CD4-positive, alpha-beta T cell (primary cell): ENCODE data around the gene FAM184B. TPM values are rescaled to one million over a fixed set of nuclear protein-coding genes. Genes with fewer than 3 reads are reported as not detected.

ENCODE experiments used
- ATAC-seq: fragments of 200-7000 bp; cut with Tn5 transposase; one replicate; pipeline ENCODE4 v1.10.0; 2022; ENCODE audit warnings: mild to moderate bottlenecking; ENCODE audit not compliant: poor library complexity
- CTCF ChIA-PET: fragments of 350-600 bp; sonication (Branson Sonifier 250); formaldehyde crosslinking; loops from one replicate; lab custom pipeline; 2021; ENCODE audit warnings: antibody characterized with exemption, inconsistent platforms; lab: Charles Lee
- POLR2A ChIA-PET: fragments of 350-600 bp; sonication (Branson Sonifier 250); formaldehyde crosslinking; loops from one replicate; lab custom pipeline; 2021; ENCODE audit warnings: antibody characterized with exemption, inconsistent platforms; lab: Charles Lee
- DNase-seq, 14 experiments: peaks; one replicate each; pipeline ENCODE4 v3.0.0-alpha.2; 2013 to 2020; ENCODE audit warnings: mixed read lengths in 2 of 14
- H3K27ac ChIP-seq, 2 donors: one replicate each; pipeline versions ENCODE4 v1.5.1 to v1.7.0; 2013; ENCODE audit warnings: low read length in 2 of 2, low read depth in 1 of 2, mild to moderate bottlenecking in 1 of 2
- H3K27me3 ChIP-seq, 2 experiments: 1 replicate in 1 of 2; 2 replicates in 1 of 2; pipeline versions ENCODE4 v1.6.1 to v1.7.0; 2013; ENCODE audit warnings: low read length in 2 of 2, control low read depth in 1 of 2, mild to moderate bottlenecking in 1 of 2, moderate library complexity in 1 of 2; ENCODE audit not compliant: insufficient read depth in 2 of 2, control insufficient read depth in 1 of 2
- H3K36me3 ChIP-seq: one replicate; pipeline ENCODE4 v1.6.1; 2013; ENCODE audit warnings: low read length, control low read depth; ENCODE audit not compliant: insufficient read depth
- H3K4me1 ChIP-seq: one replicate; pipeline ENCODE4 v1.6.1; 2013; ENCODE audit warnings: low read length, control low read depth; ENCODE audit not compliant: insufficient read depth
- H3K4me3 ChIP-seq: one replicate; pipeline ENCODE4 v1.5.1; 2013; ENCODE audit warnings: mild to moderate bottlenecking, low read length, moderate library complexity
- H3K9me3 ChIP-seq, 2 experiments: 1 replicate in 1 of 2; 2 replicates in 1 of 2; pipeline versions ENCODE4 v1.6.1 to v1.7.0; 2013; ENCODE audit warnings: low read length in 2 of 2, mild to moderate bottlenecking in 2 of 2, control low read depth in 1 of 2, moderate library complexity in 1 of 2; ENCODE audit not compliant: control insufficient read depth in 1 of 2, insufficient read depth in 1 of 2
- H3K27ac Mint-ChIP-seq: one replicate; pipeline ENCODE4 v1.8.0; 2020; ENCODE audit warnings: mixed read lengths
- H3K27me3 Mint-ChIP-seq: one replicate; pipeline ENCODE4 v1.8.0; 2021; ENCODE audit warnings: mixed read lengths
- H3K36me3 Mint-ChIP-seq: one replicate; pipeline ENCODE4 v1.8.0; 2021; ENCODE audit warnings: low read depth, mixed read lengths
- H3K4me1 Mint-ChIP-seq: one replicate; pipeline ENCODE4 v1.8.0; 2021; ENCODE audit warnings: low read depth, mixed read lengths
- H3K4me3 Mint-ChIP-seq: one replicate; pipeline ENCODE4 v1.8.0; 2020; ENCODE audit warnings: mild to moderate bottlenecking, mixed read lengths
- H3K9me3 Mint-ChIP-seq: one replicate; pipeline ENCODE4 v1.8.0; 2020; ENCODE audit warnings: mixed read lengths
- intact Hi-C, 2 experiments: fragments of 100-400 bp; cut with DNase I in 1 of 2; cut with micrococcal nuclease in 1 of 2; formaldehyde crosslinking; loops; one replicate each; pipeline versions ENCODE4 v1.15.1 to v1.9.0; 2023 to 2025; cut with DNase I, micrococcal nuclease
- total RNA-seq, 174 experiments: library from RNA in 2 of 174; stranded (reverse) in 2 of 174; gene quantifications; one replicate each; pipeline ENCODE4 v1.2.3 and lab custom pipeline; 2021 to 2026
- TF ChIP-seq, protein P1 (sequence below): fragments of 200-600 bp; IDR thresholded peaks from one replicate; pipeline ENCODE4 v1.8.0; 2022; ENCODE audit warnings: antibody characterized with exemption, mild to moderate bottlenecking

Gene FAM184B
- total RNA-seq, 2 experiments from 2014 or later, result not detected

DNA sequence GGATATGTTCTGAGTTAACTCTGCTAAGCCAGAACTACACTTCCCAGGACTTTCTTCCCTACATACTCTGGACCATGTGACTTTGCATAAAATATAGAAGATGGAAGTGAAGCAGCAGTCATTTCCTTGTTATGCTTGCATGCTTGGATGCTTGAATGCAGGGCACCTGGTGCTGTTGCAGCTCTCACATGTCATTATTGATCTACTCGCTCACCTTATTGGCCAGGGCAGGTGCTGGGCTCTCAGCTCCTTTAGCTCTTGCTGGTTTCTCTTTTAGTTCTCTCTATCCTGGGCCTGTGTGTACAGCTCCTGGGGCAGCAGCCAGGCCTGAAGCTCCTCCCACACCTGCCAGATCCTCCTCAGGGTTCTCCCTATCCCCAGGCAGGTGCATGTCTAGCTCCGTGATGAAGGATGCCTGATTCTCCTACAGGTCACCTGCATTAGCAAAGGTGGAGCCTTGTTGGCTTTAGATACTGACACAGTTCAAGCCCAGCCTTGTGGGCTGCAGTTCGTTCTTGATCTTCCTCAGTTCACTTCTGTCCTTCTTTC, 113.7 kb downstream of the FAM184B start:
- Mint-ChIP-seq H3K27me3 (peaks cover 36% of the 10 kb centered on the region), H3K9me3 (peaks cover 7% of the 10 kb centered on the region), H3K36me3 (no peaks in the 10 kb centered on the region), H3K4me1 (no peaks in the 10 kb centered on the region), H3K27ac (no peak overlapping the region), H3K4me3 (no peak overlapping the region)
- CTCF ChIA-PET, result no interaction called here
- intact Hi-C loops, result no loop called here
- no peaks in the 10 kb centered on the region for H3K4me1 ChIP-seq
- peaks cover 0 to 3% of the 10 kb centered on the region in 2 experiments for H3K9me3 ChIP-seq
- no peak overlapping the region for H3K27ac ChIP-seq
- DNase-seq (no peak), ATAC-seq (no peak)
- POLR2A ChIA-PET, result no interaction called here
- H3K36me3 ChIP-seq, result no peaks in the 10 kb centered on the region
- TF ChIP-seq, protein P1, sequence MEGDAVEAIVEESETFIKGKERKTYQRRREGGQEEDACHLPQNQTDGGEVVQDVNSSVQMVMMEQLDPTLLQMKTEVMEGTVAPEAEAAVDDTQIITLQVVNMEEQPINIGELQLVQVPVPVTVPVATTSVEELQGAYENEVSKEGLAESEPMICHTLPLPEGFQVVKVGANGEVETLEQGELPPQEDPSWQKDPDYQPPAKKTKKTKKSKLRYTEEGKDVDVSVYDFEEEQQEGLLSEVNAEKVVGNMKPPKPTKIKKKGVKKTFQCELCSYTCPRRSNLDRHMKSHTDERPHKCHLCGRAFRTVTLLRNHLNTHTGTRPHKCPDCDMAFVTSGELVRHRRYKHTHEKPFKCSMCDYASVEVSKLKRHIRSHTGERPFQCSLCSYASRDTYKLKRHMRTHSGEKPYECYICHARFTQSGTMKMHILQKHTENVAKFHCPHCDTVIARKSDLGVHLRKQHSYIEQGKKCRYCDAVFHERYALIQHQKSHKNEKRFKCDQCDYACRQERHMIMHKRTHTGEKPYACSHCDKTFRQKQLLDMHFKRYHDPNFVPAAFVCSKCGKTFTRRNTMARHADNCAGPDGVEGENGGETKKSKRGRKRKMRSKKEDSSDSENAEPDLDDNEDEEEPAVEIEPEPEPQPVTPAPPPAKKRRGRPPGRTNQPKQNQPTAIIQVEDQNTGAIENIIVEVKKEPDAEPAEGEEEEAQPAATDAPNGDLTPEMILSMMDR, result no peak
- H3K4me3 ChIP-seq, result no peak overlapping the region
- no peaks in the 10 kb centered on the region for H3K27me3 ChIP-seq

DNA sequence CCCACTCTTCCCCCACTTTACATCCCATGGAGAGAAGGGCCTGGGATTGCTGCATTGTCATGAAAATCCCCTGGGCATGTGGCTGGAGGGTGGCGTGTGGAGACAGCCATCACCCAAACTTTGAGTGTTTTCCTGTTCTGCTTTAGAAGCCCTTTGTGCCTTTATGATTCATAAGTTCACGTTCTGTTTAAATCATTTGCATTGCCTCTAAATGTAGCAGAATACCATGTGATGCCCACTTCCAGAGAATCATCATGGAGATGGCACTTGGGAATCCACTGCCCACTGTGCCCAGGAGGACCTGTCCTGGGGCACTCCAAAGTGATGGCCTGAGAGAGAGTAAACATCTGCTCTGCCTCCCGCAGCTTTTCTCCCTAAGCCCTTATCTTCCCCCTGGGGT, 114.2 kb downstream of the FAM184B start:
- Mint-ChIP-seq H3K27me3 (peaks cover 31% of the 10 kb centered on the region), H3K36me3 (no peaks in the 10 kb centered on the region), H3K4me3 (no peak overlapping the region), H3K9me3 (peaks cover 6% of the 10 kb centered on the region), H3K27ac (no peak overlapping the region), H3K4me1 (no peaks in the 10 kb centered on the region)
- H3K27ac ChIP-seq, result no peak overlapping the region
- ATAC-seq (no peak), DNase-seq (no peak)
- H3K4me3 ChIP-seq, result no peak overlapping the region
- H3K4me1 ChIP-seq, result no peaks in the 10 kb centered on the region
- ChIA-PET POLR2A (no interaction called here), CTCF (no interaction called here)
- H3K9me3 ChIP-seq, result peaks cover 0 to 3% of the 10 kb centered on the region in 2 experiments
- H3K27me3 ChIP-seq, result no peaks in the 10 kb centered on the region
- no peaks in the 10 kb centered on the region for H3K36me3 ChIP-seq
- intact Hi-C loops, result no loop called here
- TF ChIP-seq, protein P1, result no peak

DNA sequence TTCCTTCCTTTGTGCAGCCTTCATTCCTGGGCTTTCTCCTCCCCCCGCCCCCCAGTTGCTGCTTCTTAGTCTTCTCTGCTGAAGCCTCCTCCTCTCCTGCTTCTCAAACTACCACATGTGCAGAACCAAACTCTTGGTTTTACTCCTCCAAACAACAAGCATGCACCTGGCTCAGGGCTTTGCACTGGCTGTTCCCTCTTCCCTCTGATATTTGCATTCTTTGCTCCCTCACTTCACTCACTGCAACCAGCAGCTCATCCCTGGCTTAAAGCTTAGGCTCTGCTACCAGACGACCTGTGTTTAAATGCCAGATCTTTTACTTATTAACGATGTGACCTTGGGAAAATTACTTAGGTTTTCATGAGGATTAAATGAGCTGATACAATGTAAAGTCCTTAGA, 115.6 kb downstream of the FAM184B start:
- DNase-seq (no peak), ATAC-seq (no peak)
- no peaks in the 10 kb centered on the region for H3K4me1 Mint-ChIP-seq
- TF ChIP-seq, protein P1, result no peak
- no peaks in the 10 kb centered on the region for H3K36me3 Mint-ChIP-seq
- H3K27me3 Mint-ChIP-seq, result peaks cover 30% of the 10 kb centered on the region
- POLR2A ChIA-PET, result no interaction called here
- Histone ChIP-seq H3K4me3 (no peak overlapping the region), H3K4me1 (no peaks in the 10 kb centered on the region), H3K27ac (no peak overlapping the region), H3K9me3 (no peaks in the 10 kb centered on the region), H3K27me3 (no peaks in the 10 kb centered on the region), H3K36me3 (no peaks in the 10 kb centered on the region)
- CTCF ChIA-PET, result no interaction called here
- H3K9me3 Mint-ChIP-seq, result peaks cover 2% of the 10 kb centered on the region
- intact Hi-C loops, result no loop called here
- H3K4me3 Mint-ChIP-seq, result no peak overlapping the region
- H3K27ac Mint-ChIP-seq, result no peak overlapping the region
